Tibial nerve (tissue), 4 donors: ENCODE measurements around the gene ZNF644. TPM values are rescaled to one million over a fixed set of nuclear protein-coding genes. Genes with fewer than 3 reads are reported as not detected.

Experiments
- DNase-seq, 2 donors: peaks; one replicate each; pipeline ENCODE4 v3.0.0-alpha.2; 2019; ENCODE audit warnings: low spot score in 2 of 2
- H3K27ac ChIP-seq, 4 donors: fragments of 200-600 bp; sonication (generic) in 3 of 4; one replicate each; pipeline ENCODE4 v1.5.1; 2017 to 2019; ENCODE audit warnings: mild to moderate bottlenecking in 1 of 4
- H3K27me3 ChIP-seq, 2 donors: fragments of 200-600 bp; sonication (generic) in 1 of 2; one replicate each; pipeline versions ENCODE4 v1.5.1 to v1.6.0; 2017 to 2019
- H3K36me3 ChIP-seq, 3 donors: fragments of 200-600 bp; sonication (generic); one replicate each; pipeline ENCODE4 v1.5.1; 2018 to 2019
- H3K4me1 ChIP-seq, 4 donors: fragments of 200-600 bp; sonication (generic) in 3 of 4; one replicate each; pipeline ENCODE4 v1.5.1; 2017 to 2019
- H3K4me3 ChIP-seq, 4 donors: fragments of 200-600 bp; sonication (generic) in 3 of 4; one replicate each; pipeline ENCODE4 v1.5.1; 2017 to 2019; ENCODE audit warnings: mild to moderate bottlenecking in 1 of 4, moderate library complexity in 1 of 4
- H3K9me3 ChIP-seq, 4 donors: fragments of 200-600 bp; sonication (generic) in 3 of 4; one replicate each; pipeline ENCODE4 v1.5.1; 2017 to 2019
- CTCF ChIP-seq, 5 experiments: fragments of 200-600 bp in 3 of 5; fragments of 450-650 bp in 2 of 5; sonication (generic) in 3 of 5; IDR thresholded peaks; one replicate each; pipeline ENCODE4 v1.5.1; 2016 to 2019; ENCODE audit warnings: antibody characterized with exemption in 5 of 5, mild to moderate bottlenecking in 3 of 5, moderate library complexity in 2 of 5
- EP300 ChIP-seq, 2 donors: sonication (generic); formaldehyde crosslinking; IDR thresholded peaks; one replicate each; pipeline ENCODE4 v1.6.1; 2017; ENCODE audit warnings: antibody characterized with exemption in 2 of 2, mild to moderate bottlenecking in 1 of 2
- POLR2A ChIP-seq, 2 donors: fragments of 450-650 bp; IDR thresholded peaks; one replicate each; pipeline ENCODE4 v1.6.1; 2017; ENCODE audit warnings: antibody characterized with exemption in 2 of 2, mild to moderate bottlenecking in 2 of 2, moderate library complexity in 2 of 2
- WGBS, 2 donors: methylation state at CpG; one replicate each; pipeline ENCODE4 v1.1.5; 2018; 5-methylcytosine and 5-hydroxymethylcytosine counted together
- total RNA-seq, 4 donors: library from RNA; depleted of rRNA; stranded (reverse); fragments of >200 nt; gene quantifications; one replicate each; pipeline ENCODE4 v1.1.0, GENCODE V29; 2016

ZNF644 gene
- total RNA-seq, 4 donors from 2014 or later, result 43.3 to 97.2 (median 70.8) TPM

GRCh38 chr1:90989302-90989701, 32.5 kb downstream of the ZNF644 start:
- H3K9me3 ChIP-seq, result peaks cover 0 to 14% (median 6%) of the 10 kb centered on the region in 4 donors
- peaks cover 0 to 31% (median 0%) of the 10 kb centered on the region in 3 donors for H3K36me3 ChIP-seq
- H3K27me3 ChIP-seq, result no peaks in the 10 kb centered on the region
- peaks cover 0 to 17% (median 4%) of the 10 kb centered on the region in 4 donors for H3K4me1 ChIP-seq
- TF ChIP-seq EP300 (IDR thresholded peaks at IDR 0.05) (no peak), POLR2A (IDR thresholded peaks at IDR 0.05) (no peak), CTCF (IDR thresholded peaks at IDR 0.05) (no peak)
- no peak overlapping the region for H3K27ac ChIP-seq
- WGBS, 2 donors, result 97 to 99% methylated on average over 4 of the region's 4 CpGs
- no peak for DNase-seq
- H3K4me3 ChIP-seq, result no peak overlapping the region

- Histone ChIP-seq H3K27me3 (no peaks in the 10 kb centered on the region), H3K36me3 (peaks cover 0 to 31% (median 0%) of the 10 kb centered on the region in 3 donors), H3K27ac (no peak overlapping the region), H3K4me1 (peaks cover 0 to 23% (median 8%) of the 10 kb centered on the region in 4 donors), H3K9me3 (peaks cover 0 to 14% (median 6%) of the 10 kb centered on the region in 4 donors), H3K4me3 (no peak overlapping the region)
- WGBS, 2 donors, result 70 to 91% methylated on average over 2 of the region's 2 CpGs
- no peak for DNase-seq
- TF ChIP-seq CTCF (IDR thresholded peaks at IDR 0.05), result no peak
- TF ChIP-seq EP300 (IDR thresholded peaks at IDR 0.05), result no peak
- no peak for TF ChIP-seq POLR2A (IDR thresholded peaks at IDR 0.05)
These were observed 34.0 kb downstream of the ZNF644 start for GRCh38 chr1:90987841-90988240.

- peaks cover 0 to 29% (median 8%) of the 10 kb centered on the region in 4 donors for H3K4me1 ChIP-seq
These were observed 34.9 kb downstream of the ZNF644 start for GRCh38 chr1:90986953-90987352.

GRCh38 chr1:90977522-90977921, 44.3 kb downstream of the ZNF644 start:
- Histone ChIP-seq H3K27me3 (no peaks in the 10 kb centered on the region), H3K27ac (no peak overlapping the region), H3K4me3 (no peak overlapping the region), H3K9me3 (no peaks in the 10 kb centered on the region), H3K36me3 (peaks cover 0 to 27% (median 0%) of the 10 kb centered on the region in 3 donors), H3K4me1 (peaks cover 0 to 30% (median 0%) of the 10 kb centered on the region in 4 donors)
- DNase-seq, result no peak
- TF ChIP-seq EP300 (IDR thresholded peaks at IDR 0.05) (no peak), POLR2A (IDR thresholded peaks at IDR 0.05) (no peak), CTCF (IDR thresholded peaks at IDR 0.05) (no peak)
- 74 to 84% methylated on average over 1 of the region's 1 CpG for WGBS, 2 donors

More at GRCh38 chr1:90986953-90987352, 34.9 kb downstream of the ZNF644 start:
- no peak for DNase-seq
- Histone ChIP-seq H3K27me3 (no peaks in the 10 kb centered on the region), H3K36me3 (peaks cover 0 to 30% (median 0%) of the 10 kb centered on the region in 3 donors), H3K9me3 (peaks cover 0 to 14% (median 6%) of the 10 kb centered on the region in 4 donors), H3K27ac (no peak overlapping the region), H3K4me3 (no peak overlapping the region)
- 55 to 66% methylated on average over 2 of the region's 2 CpGs for WGBS, 2 donors
- no peak for TF ChIP-seq POLR2A (IDR thresholded peaks at IDR 0.05)
- no peak for TF ChIP-seq CTCF (IDR thresholded peaks at IDR 0.05)
- TF ChIP-seq EP300 (IDR thresholded peaks at IDR 0.05), result no peak

GRCh38 chr1:90973897-90974798, 47.7 kb downstream of the ZNF644 start:
- TF ChIP-seq CTCF (IDR thresholded peaks at IDR 0.05) (no peak), POLR2A (IDR thresholded peaks at IDR 0.05) (no peak), EP300 (IDR thresholded peaks at IDR 0.05) (no peak)
- DNase-seq, result no peak
- peaks cover 0 to 12% (median 0%) of the 10 kb centered on the region in 4 donors for H3K4me1 ChIP-seq
- peak overlapping the region in 1 of 4 donors; percentile 38 for H3K27ac ChIP-seq
- peaks cover 0 to 41% (median 2%) of the 10 kb centered on the region in 3 donors for H3K36me3 ChIP-seq
- no peaks in the 10 kb centered on the region for H3K27me3 ChIP-seq
- no peak overlapping the region for H3K4me3 ChIP-seq
- H3K9me3 ChIP-seq, result no peaks in the 10 kb centered on the region
- 93 to 97% methylated on average over 5 of the region's 5 CpGs for WGBS, 2 donors
